Stimulated activated CD8-positive, alpha-beta memory T cell treated with anti-CD3 and anti-CD28 coated beads, Interleukin-15, amount 100 ng/mL, for 1 hour (primary cell): ENCODE results near the gene BMI1.
"Not testable (repeated sequence)": the region's sequence is repeated elsewhere in the genome, so short reads cannot be mapped to it uniquely, and the experiment has no call there.

ENCODE experiments used
- DNase-seq: peaks from one replicate; pipeline ENCODE4 v3.0.0-alpha.2; 2020; ENCODE audit warnings: low read depth

Gene BMI1

GRCh38 chr10:22320591-22321155 is at the start of gene BMI1:
Gene BMI1, plus strand, starts transcription at chr10:22321099. Its CDS starts 5,351 bp downstream, at chr10:22326450.
- peak; percentile 37 for DNase-seq

GRCh38 chr10:22271786-22272185 is 49.1 kb upstream of the BMI1 start:
- DNase-seq: no peak

- no peak for DNase-seq
Observed at GRCh38 chr10:22278441-22278782, 42.5 kb upstream of the BMI1 start.

- no peak for DNase-seq
Observed at GRCh38 chr10:22280078-22280477, 40.8 kb upstream of the BMI1 start.

- DNase-seq: no peak
Observed at GRCh38 chr10:22285130-22285529, 35.8 kb upstream of the BMI1 start.

GRCh38 chr10:22293747-22294404 is 27.0 kb upstream of the BMI1 start:
- no peak for DNase-seq

- no peak for DNase-seq
Observed at GRCh38 chr10:22294694-22295093, 26.2 kb upstream of the BMI1 start.

GRCh38 chr10:22301193-22301592 is 19.7 kb upstream of the BMI1 start:
- no peak for DNase-seq

GRCh38 chr10:22303461-22303860 is 17.4 kb upstream of the BMI1 start:
- no peak for DNase-seq

- no peak for DNase-seq
Observed at GRCh38 chr10:22305721-22306120, 15.2 kb upstream of the BMI1 start.

GRCh38 chr10:22308390-22308789 is 12.5 kb upstream of the BMI1 start:
- DNase-seq: no peak

- DNase-seq: no peak
Observed at GRCh38 chr10:22309180-22310000, 11.5 kb upstream of the BMI1 start.

GRCh38 chr10:22310012-22310411 is 10.9 kb upstream of the BMI1 start:
- DNase-seq: not testable (repeated sequence)

- no peak for DNase-seq
Observed at GRCh38 chr10:22310928-22311327, 10.0 kb upstream of the BMI1 start.

- no peak for DNase-seq
Observed at GRCh38 chr10:22314852-22315251, 6.0 kb upstream of the BMI1 start.

GRCh38 chr10:22315455-22316285 is 5.2 kb upstream of the BMI1 start:
- DNase-seq: no peak

GRCh38 chr10:22316286-22317075 is 4.4 kb upstream of the BMI1 start, which contains the start of gene COMMD3:
Gene COMMD3, plus strand, starts transcription at chr10:22316388. Its CDS starts 30 bp downstream, at chr10:22316418.
- peak; percentile 56 for DNase-seq

GRCh38 chr10:22317076-22317370 is 3.9 kb upstream of the BMI1 start:
- no peak for DNase-seq

- no peak for DNase-seq
Observed at GRCh38 chr10:22317771-22318565, 2.9 kb upstream of the BMI1 start.

GRCh38 chr10:22318772-22319171 is 2.1 kb upstream of the BMI1 start:
- no peak for DNase-seq

- no peak for DNase-seq
Observed at GRCh38 chr10:22319547-22319979, 1.3 kb upstream of the BMI1 start.
